ENCODE measurements around the gene FMNL3.

GRCh38 chr12:49603721-49604120 lies 103.5 kb downstream of the FMNL3 start:
- TF ChIP-seq POLR2A (IDR thresholded peaks at IDR 0.05; ENCODE audit: low read depth, low read length) (no peak), POLR2AphosphoS5 (IDR thresholded peaks at IDR 0.05; ENCODE audit: low read depth, low read length) (no peak)

All from GM12892 (cell line).